Effector memory CD8-positive, alpha-beta T cell (primary cell): ENCODE results near the gene CPED1.
A peak's percentile ranks its signal among the peaks of the same experiment; 100 is the strongest.
"Not testable (repeated sequence)": the region's sequence is repeated elsewhere in the genome, so short reads cannot be mapped to it uniquely, and the experiment has no call there.

Experiments used
- ATAC-seq: fragments of 150-1000 bp; cut with Tn5 transposase; replicated peaks from 2 replicates; pipeline ENCODE4 v1.10.0; 2021; ENCODE audit warnings: mild to moderate bottlenecking, moderate library complexity
- DNase-seq, 3 experiments: peaks; one replicate each; pipeline ENCODE4 v3.0.0; 2021
- H3K27ac Mint-ChIP-seq, 2 donors: one replicate each; pipeline ENCODE4 v1.8.0; 2022; ENCODE audit warnings: mild to moderate bottlenecking in 2 of 2, mixed read lengths in 2 of 2, moderate library complexity in 2 of 2
- H3K27me3 Mint-ChIP-seq, 2 donors: one replicate each; pipeline ENCODE4 v1.8.0; 2022; ENCODE audit warnings: mixed read lengths in 2 of 2
- H3K36me3 Mint-ChIP-seq: one replicate; pipeline ENCODE4 v1.8.0; 2022; ENCODE audit warnings: mild to moderate bottlenecking, moderate library complexity, mixed read lengths; ENCODE audit not compliant: insufficient read depth
- H3K4me1 Mint-ChIP-seq, 2 donors: one replicate each; pipeline ENCODE4 v1.8.0; 2022; ENCODE audit warnings: low read depth in 2 of 2, mixed read lengths in 2 of 2
- H3K4me3 Mint-ChIP-seq, 2 donors: one replicate each; pipeline ENCODE4 v1.8.0; 2022; ENCODE audit warnings: mild to moderate bottlenecking in 2 of 2, mixed read lengths in 2 of 2, moderate library complexity in 2 of 2
- H3K9me3 Mint-ChIP-seq, 2 donors: one replicate each; pipeline ENCODE4 v1.8.0; 2022; ENCODE audit warnings: mixed read lengths in 2 of 2

Gene CPED1

GRCh38 chr7:121305109-121305508, 316.6 kb downstream of the CPED1 start:
- Mint-ChIP-seq H3K4me3 (no peak overlapping the region), H3K9me3 (no peaks in the 10 kb centered on the region), H3K27ac (no peak overlapping the region), H3K27me3 (peaks cover 48 to 62% of the 10 kb centered on the region in 2 donors), H3K4me1 (no peaks in the 10 kb centered on the region), H3K36me3 (no peaks in the 10 kb centered on the region)
- DNase-seq (no peak), ATAC-seq (no peak)

GRCh38 chr7:121306565-121306964, 318.1 kb downstream of the CPED1 start:
- no peak for DNase-seq
- Mint-ChIP-seq H3K27me3 (peaks cover 44 to 55% of the 10 kb centered on the region in 2 donors), H3K4me3 (no peak overlapping the region), H3K36me3 (no peaks in the 10 kb centered on the region), H3K9me3 (no peaks in the 10 kb centered on the region), H3K27ac (no peak overlapping the region), H3K4me1 (no peaks in the 10 kb centered on the region)
- ATAC-seq, result no peak

GRCh38 chr7:121307021-121307574, 318.6 kb downstream of the CPED1 start:
- H3K4me1 Mint-ChIP-seq, result no peaks in the 10 kb centered on the region
- H3K27me3 Mint-ChIP-seq, result peaks cover 44 to 50% of the 10 kb centered on the region in 2 donors
- H3K36me3 Mint-ChIP-seq, result no peaks in the 10 kb centered on the region
- no peaks in the 10 kb centered on the region for H3K9me3 Mint-ChIP-seq
- H3K4me3 Mint-ChIP-seq, result no peak overlapping the region
- ATAC-seq (no peak), DNase-seq (no peak)
- no peak overlapping the region for H3K27ac Mint-ChIP-seq

GRCh38 chr7:121313220-121313792, 324.8 kb downstream of the CPED1 start:
- no peak for DNase-seq
- peaks cover 0 to 3% of the 10 kb centered on the region in 2 donors for H3K4me1 Mint-ChIP-seq
- no peak overlapping the region for H3K4me3 Mint-ChIP-seq
- no peaks in the 10 kb centered on the region for H3K9me3 Mint-ChIP-seq
- ATAC-seq, result no peak
- no peaks in the 10 kb centered on the region for H3K36me3 Mint-ChIP-seq
- H3K27ac Mint-ChIP-seq, result no peak overlapping the region
- H3K27me3 Mint-ChIP-seq, result peaks cover 39 to 48% of the 10 kb centered on the region in 2 donors

GRCh38 chr7:121313793-121314676, 325.5 kb downstream of the CPED1 start:
- Mint-ChIP-seq H3K36me3 (no peaks in the 10 kb centered on the region), H3K4me3 (no peak overlapping the region), H3K4me1 (peaks cover 0 to 3% of the 10 kb centered on the region in 2 donors), H3K27ac (no peak overlapping the region), H3K27me3 (peaks cover 33 to 48% of the 10 kb centered on the region in 2 donors), H3K9me3 (no peaks in the 10 kb centered on the region)
- ATAC-seq (no peak), DNase-seq (no peak)

GRCh38 chr7:121315170-121315569, 326.7 kb downstream of the CPED1 start:
- ATAC-seq, result not testable (repeated sequence)

GRCh38 chr7:121322460-121322859, 333.9 kb downstream of the CPED1 start:
- Mint-ChIP-seq H3K36me3 (no peaks in the 10 kb centered on the region), H3K27ac (no peak overlapping the region), H3K9me3 (no peaks in the 10 kb centered on the region), H3K4me1 (no peaks in the 10 kb centered on the region), H3K4me3 (no peak overlapping the region), H3K27me3 (peaks cover 43 to 56% of the 10 kb centered on the region in 2 donors)
- ATAC-seq (no peak), DNase-seq (no peak)

More at GRCh38 chr7:121315170-121315569, 326.7 kb downstream of the CPED1 start:
- H3K27me3 Mint-ChIP-seq, result peaks cover 23 to 49% of the 10 kb centered on the region in 2 donors
- not testable (repeated sequence) for H3K4me1 Mint-ChIP-seq, H3K36me3 Mint-ChIP-seq, H3K9me3 Mint-ChIP-seq, H3K27ac Mint-ChIP-seq, H3K4me3 Mint-ChIP-seq, DNase-seq

- Mint-ChIP-seq H3K9me3 (no peaks in the 10 kb centered on the region), H3K27ac (no peak overlapping the region), H3K4me3 (no peak overlapping the region), H3K36me3 (no peaks in the 10 kb centered on the region), H3K4me1 (peaks cover 2 to 3% of the 10 kb centered on the region in 2 donors), H3K27me3 (peaks cover 53 to 63% of the 10 kb centered on the region in 2 donors)
- no peak for ATAC-seq
- no peak for DNase-seq
These were observed 335.2 kb downstream of the CPED1 start for GRCh38 chr7:121323515-121324302.

GRCh38 chr7:121327671-121328070, 339.2 kb downstream of the CPED1 start:
- DNase-seq (no peak), ATAC-seq (no peak)
- Mint-ChIP-seq H3K27me3 (peaks cover 64 to 77% of the 10 kb centered on the region in 2 donors), H3K4me3 (no peak overlapping the region), H3K9me3 (no peaks in the 10 kb centered on the region), H3K4me1 (peaks cover 17 to 19% of the 10 kb centered on the region in 2 donors), H3K27ac (no peak overlapping the region), H3K36me3 (no peaks in the 10 kb centered on the region)

GRCh38 chr7:121328508-121329190, 340.1 kb downstream of the CPED1 start, which contains the start of gene WNT16:
WNT16 (plus strand) TSS chr7:121329000; CDS start chr7:121329293, 293 bp downstream.
- Mint-ChIP-seq H3K36me3 (no peaks in the 10 kb centered on the region), H3K27me3 (peaks cover 64 to 74% of the 10 kb centered on the region in 2 donors), H3K4me3 (peak within 1 kb of the TSS; percentile 61 to 73), H3K9me3 (no peaks in the 10 kb centered on the region), H3K27ac (no peak within 1 kb of the TSS), H3K4me1 (peaks cover 17 to 19% of the 10 kb centered on the region in 2 donors)
- ATAC-seq (peak; percentile 12), DNase-seq (no peak)

- DNase-seq, result peak in 1 of 3 experiments; percentile 1
These were observed 340.9 kb downstream of the CPED1 start for GRCh38 chr7:121329191-121330052.

More at GRCh38 chr7:121329191-121330052, 340.9 kb downstream of the CPED1 start:
- Mint-ChIP-seq H3K9me3 (no peaks in the 10 kb centered on the region), H3K4me3 (peak overlapping the region; percentile 61 to 73), H3K36me3 (no peaks in the 10 kb centered on the region), H3K27me3 (peaks cover 68 to 73% of the 10 kb centered on the region in 2 donors), H3K4me1 (peaks cover 17 to 19% of the 10 kb centered on the region in 2 donors), H3K27ac (no peak overlapping the region)
- ATAC-seq, result peak; percentile 61
